ENCODE measurements around the gene GSG1L. TPM values are rescaled to one million over a fixed set of nuclear protein-coding genes. Genes with fewer than 3 reads are reported as not detected.

Gene GSG1L
- total RNA-seq, 8 experiments from 2014 or later, result 0.25 to 1.5 (median 0.74) TPM

DNA sequence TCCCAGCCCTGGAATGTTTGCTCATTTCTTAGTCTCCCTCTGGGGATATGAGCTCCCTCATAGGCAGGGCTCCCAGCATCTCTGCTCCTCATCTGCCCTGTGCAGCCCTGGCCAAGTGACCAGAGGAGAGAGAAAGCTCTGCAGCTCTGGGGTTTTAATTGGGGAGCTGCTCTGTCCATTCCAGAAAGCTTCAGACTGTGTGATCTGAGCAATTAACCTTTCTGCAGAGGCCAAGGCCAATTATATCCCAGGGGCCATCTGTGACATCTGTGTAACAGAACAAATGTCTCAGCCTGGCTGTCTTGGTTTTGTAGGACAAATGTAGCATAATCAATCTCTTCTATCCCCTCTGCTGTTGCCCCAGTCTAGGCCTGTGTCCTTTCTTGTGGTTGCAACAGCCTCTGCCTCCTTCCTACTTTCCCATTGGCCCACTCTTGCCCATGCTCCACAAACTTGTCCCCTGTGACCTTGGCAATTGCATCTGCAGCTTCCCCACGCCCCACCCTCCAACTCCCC lies 156.0 kb downstream of the GSG1L start:
- Histone ChIP-seq H3K27ac (no peak overlapping the region), H3K4me3 (no peak overlapping the region), H3K4me1 (replicated peaks in 1 of 2) (peaks cover 0 to 7% of the 10 kb centered on the region in 2 donors)
- in situ Hi-C loops (cut with MboI; ENCODE audit: low pct_unique_long_range_greater_than_20kb in 2 of 9, low sequenced_read_pairs in 9 of 9, unreplicated experiment in 9 of 9), result no loop called here
- peak in 4 of 8 experiments; percentile 32 to 74 (median 48) for ATAC-seq (replicated peaks in 6 of 8)
- WGBS, 10 experiments, result 43% methylated on average over 1 of the region's 1 CpG; no CpG with 5 or more reads in 9 of the 10 experiments

DNA sequence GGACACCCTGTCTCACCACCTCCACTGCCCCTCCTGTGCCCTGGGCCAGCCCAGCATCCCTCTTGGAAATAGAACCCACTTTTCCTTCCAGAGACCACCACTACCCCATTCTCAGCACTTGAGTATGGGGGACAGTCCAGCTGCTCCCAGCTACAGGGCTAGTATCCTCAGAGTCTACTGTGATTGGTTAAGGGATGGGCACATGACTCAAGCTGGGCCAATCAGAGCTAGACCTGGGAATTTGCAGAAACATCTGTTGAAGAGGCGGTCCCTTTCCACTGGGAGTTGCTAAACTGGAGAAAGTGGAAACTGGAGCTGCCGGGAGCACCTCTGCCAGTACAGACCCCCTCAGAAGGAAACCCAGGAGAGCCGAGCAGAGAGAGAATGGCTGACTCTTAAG lies 156.6 kb downstream of the GSG1L start:
- Histone ChIP-seq H3K4me3 (no peak overlapping the region), H3K27ac (no peak overlapping the region), H3K4me1 (replicated peaks in 1 of 2) (peaks cover 0 to 7% of the 10 kb centered on the region in 2 donors)
- ATAC-seq (replicated peaks in 6 of 8), result peak in 1 of 8 experiments; percentile 32
- in situ Hi-C loops (cut with MboI; ENCODE audit: low pct_unique_long_range_greater_than_20kb in 2 of 9, low sequenced_read_pairs in 9 of 9, unreplicated experiment in 9 of 9), result no loop called here
- WGBS, 10 experiments, result 60 to 90% (median 74%) methylated on average over 1 to 2 of the region's 3 CpGs; no CpG with 5 or more reads in 6 of the 10 experiments

DNA sequence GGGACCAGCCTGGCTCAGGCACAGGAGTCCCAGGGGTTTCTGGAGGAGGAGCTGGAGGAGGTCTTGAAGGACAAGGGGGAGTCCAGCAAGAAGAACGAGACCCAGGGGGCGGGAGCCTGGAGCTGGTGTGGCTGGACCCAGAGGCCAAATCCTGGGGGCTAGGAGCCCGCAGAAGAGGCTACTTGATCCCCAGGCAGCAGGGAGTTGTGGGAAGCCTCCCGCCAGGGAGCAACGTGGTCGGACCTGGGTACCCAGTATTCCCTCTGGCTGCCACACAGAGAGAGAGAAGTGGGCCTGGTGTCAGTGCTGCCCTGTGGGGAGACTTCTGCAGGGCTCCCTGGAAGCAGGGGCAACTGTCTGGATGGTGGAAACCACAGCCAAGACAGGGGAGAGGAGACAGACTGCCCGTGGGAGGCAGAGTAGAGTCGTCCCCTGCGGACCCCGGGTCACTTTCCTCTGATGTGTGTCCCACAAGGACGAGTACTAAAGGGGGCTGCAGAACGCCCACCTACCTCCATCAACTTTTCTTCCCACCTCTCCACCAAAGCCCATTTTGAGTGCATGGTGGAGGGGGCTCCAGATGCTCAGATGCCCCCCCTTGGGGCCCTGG lies 160.4 kb downstream of the GSG1L start:
- no peak overlapping the region for H3K27ac ChIP-seq
- H3K4me3 ChIP-seq, result no peak overlapping the region
- ATAC-seq (replicated peaks in 6 of 8), result no peak
- WGBS, 10 experiments, result 0 to 52% (median 10%) methylated on average over 1 to 4 of the region's 12 CpGs; no CpG with 5 or more reads in 6 of the 10 experiments
- in situ Hi-C loops (cut with MboI; ENCODE audit: low pct_unique_long_range_greater_than_20kb in 2 of 9, low sequenced_read_pairs in 9 of 9, unreplicated experiment in 9 of 9), result no loop called here
- peaks cover 0 to 4% of the 10 kb centered on the region in 2 donors for H3K4me1 ChIP-seq (replicated peaks in 1 of 2)

DNA sequence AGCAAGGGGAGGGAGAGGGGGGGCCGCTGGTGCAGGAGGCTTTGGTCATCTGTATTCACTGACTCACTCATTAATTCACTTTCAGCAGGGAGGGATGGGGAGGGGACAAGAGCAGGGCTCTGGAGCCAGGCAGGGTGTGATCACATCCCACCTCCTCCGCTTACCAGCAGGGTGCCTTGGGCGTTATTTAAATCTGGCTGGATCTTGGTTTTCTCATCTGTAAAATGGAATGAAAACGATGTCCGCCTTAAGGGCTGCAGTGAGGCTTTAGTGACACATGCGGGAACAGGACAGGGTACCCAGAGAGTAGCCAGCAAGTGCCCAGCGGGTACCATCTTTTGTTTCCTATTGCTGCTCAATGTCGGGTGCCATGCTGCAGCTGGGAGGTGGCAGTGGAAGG lies 161.0 kb downstream of the GSG1L start:
- in situ Hi-C loops (cut with MboI; ENCODE audit: low pct_unique_long_range_greater_than_20kb in 2 of 9, low sequenced_read_pairs in 9 of 9, unreplicated experiment in 9 of 9), result no loop called here
- 42 to 72% (median 54%) methylated on average over 3 to 5 of the region's 8 CpGs; no CpG with 5 or more reads in 7 of the 10 experiments for WGBS, 10 experiments
- no peak overlapping the region for H3K27ac ChIP-seq
- ATAC-seq (replicated peaks in 6 of 8), result no peak
- no peaks in the 10 kb centered on the region for H3K4me1 ChIP-seq (replicated peaks in 1 of 2)
- no peak overlapping the region for H3K4me3 ChIP-seq

DNA sequence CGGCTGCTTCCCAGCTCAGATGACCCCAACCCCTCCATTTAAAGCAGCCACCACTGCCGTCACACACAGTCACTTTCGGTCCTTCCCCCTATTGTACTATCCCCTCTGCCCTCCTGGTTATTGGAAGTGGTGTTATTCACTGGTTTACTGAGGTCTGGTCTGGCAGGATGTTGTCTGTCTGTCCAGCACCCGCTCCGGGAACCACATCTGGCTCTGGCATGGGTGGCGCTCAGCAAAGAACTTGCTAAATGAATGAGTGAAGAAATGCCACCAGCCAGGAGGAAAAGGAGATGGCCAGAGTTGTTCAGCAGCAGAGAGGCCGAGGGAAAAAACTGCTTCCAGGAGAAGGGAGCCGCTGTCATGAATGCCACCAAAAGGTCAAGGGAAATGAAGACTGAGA lies 161.6 kb downstream of the GSG1L start:
- Histone ChIP-seq H3K4me3 (no peak overlapping the region), H3K27ac (no peak overlapping the region), H3K4me1 (replicated peaks in 1 of 2) (no peaks in the 10 kb centered on the region)
- in situ Hi-C loops (cut with MboI; ENCODE audit: low pct_unique_long_range_greater_than_20kb in 2 of 9, low sequenced_read_pairs in 9 of 9, unreplicated experiment in 9 of 9), result no loop called here
- 20 to 100% (median 50%) methylated on average over 1 to 6 of the region's 8 CpGs; no CpG with 5 or more reads in 2 of the 10 experiments for WGBS, 10 experiments
- ATAC-seq (replicated peaks in 6 of 8), result no peak

DNA sequence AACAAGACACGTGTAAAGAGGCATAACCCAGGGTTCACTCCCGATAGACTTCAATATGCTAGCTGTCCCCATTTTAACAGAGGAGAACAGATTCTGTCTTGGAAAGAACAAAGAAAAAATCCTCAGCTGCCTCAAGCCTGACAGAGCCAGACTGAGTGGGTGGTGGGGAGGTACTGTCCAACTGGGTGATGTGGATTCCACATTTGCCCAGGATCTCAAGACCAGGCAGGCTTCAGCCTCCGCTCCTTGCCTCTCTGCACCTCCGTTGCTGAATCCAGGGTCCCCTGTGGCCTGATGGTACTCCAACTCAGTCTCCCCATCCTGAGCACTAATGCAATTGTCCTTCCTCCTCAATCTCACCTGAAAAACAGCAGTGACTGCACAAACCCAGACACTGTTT lies 163.8 kb downstream of the GSG1L start:
- ATAC-seq (replicated peaks in 6 of 8), result no peak
- in situ Hi-C loops (cut with MboI; ENCODE audit: low pct_unique_long_range_greater_than_20kb in 2 of 9, low sequenced_read_pairs in 9 of 9, unreplicated experiment in 9 of 9), result no loop called here

DNA sequence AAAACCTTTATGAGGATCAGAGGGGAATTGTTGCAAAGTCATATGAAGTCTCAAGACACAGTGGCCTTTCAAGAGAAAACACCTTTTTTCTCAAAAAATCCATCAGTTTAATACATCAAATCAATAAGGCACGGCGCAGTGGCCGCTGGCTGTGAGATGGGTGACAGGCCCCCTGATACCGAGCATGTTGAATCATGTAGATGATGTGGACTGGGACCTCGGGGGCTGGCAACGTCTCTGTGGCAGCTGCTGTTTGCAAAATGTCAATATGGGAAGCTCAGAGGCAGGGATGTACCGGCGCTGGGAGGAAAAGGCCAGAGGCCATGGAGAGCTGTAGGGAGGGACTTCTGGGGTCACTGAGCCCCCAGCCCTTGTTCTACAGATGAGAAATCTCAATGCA lies 169.1 kb downstream of the GSG1L start:
- WGBS, 10 experiments, result 0 to 83% (median 46%) methylated on average over 1 to 6 of the region's 8 CpGs; no CpG with 5 or more reads in 4 of the 10 experiments
- in situ Hi-C loops (cut with MboI; ENCODE audit: low pct_unique_long_range_greater_than_20kb in 2 of 9, low sequenced_read_pairs in 9 of 9, unreplicated experiment in 9 of 9), result no loop called here
- ATAC-seq (replicated peaks in 6 of 8), result peak in 2 of 8 experiments; percentile 18 to 60

More for the DNA sequence above, 163.8 kb downstream of the GSG1L start:
- no peaks in the 10 kb centered on the region for H3K4me1 ChIP-seq (replicated peaks in 1 of 2)
- no peak overlapping the region for H3K27ac ChIP-seq
- H3K4me3 ChIP-seq, result no peak overlapping the region
- WGBS, 10 experiments, result 0 to 57% (median 36%) methylated on average over 1 to 4 of the region's 4 CpGs; no CpG with 5 or more reads in 2 of the 10 experiments

DNA sequence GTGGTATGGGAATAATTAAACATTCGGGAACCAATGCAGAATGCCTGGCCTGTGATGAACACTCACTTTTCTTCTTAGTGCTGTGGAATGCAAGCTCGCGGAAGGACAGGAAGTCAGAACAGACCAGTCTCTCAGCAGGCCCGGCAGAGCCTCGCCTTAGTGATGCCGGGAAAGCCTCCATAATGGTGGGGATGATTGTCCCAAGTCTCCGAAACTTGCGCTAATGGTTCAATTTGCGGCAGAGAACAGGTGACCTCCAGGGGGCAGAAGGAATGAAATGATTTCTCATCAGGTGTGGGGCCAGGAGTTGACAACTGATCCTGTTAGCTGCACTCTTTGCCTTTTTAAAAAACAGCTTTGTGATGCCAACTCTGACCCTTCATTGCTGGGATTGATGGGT lies 170.6 kb downstream of the GSG1L start:
- in situ Hi-C loops (cut with MboI; ENCODE audit: low pct_unique_long_range_greater_than_20kb in 2 of 9, low sequenced_read_pairs in 9 of 9, unreplicated experiment in 9 of 9), result no loop called here
- H3K4me3 ChIP-seq, result no peak overlapping the region
- no peak overlapping the region for H3K27ac ChIP-seq
- ATAC-seq (replicated peaks in 6 of 8), result no peak
- no peaks in the 10 kb centered on the region for H3K4me1 ChIP-seq (replicated peaks in 1 of 2)
- 0 to 70% (median 40%) methylated on average over 1 to 5 of the region's 9 CpGs; no CpG with 5 or more reads in 2 of the 10 experiments for WGBS, 10 experiments

More for the DNA sequence above, 169.1 kb downstream of the GSG1L start:
- H3K4me3 ChIP-seq, result no peak overlapping the region
- no peaks in the 10 kb centered on the region for H3K4me1 ChIP-seq (replicated peaks in 1 of 2)
- H3K27ac ChIP-seq, result peak overlapping the region in 1 of 2 donors; percentile 1

DNA sequence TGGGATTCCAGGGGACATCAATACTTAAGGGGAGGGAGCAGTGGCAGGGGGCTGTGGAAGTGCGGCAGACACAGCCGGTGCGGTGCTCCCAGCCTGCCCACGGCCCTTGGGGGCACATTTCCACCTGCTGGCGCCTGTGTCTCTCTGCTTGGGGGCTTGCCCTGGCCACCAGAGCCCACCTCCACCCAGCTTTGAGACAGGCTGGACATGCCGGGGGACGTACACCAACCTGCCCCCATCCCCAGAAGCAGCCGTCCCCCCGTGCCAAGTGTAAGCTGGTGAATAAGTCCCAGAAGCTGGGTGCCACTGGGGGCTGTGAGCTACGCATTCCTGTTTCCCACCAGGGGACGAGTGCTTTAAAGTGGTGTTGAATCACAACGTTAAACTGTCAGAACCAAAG lies 172.6 kb downstream of the GSG1L start:
- no peak for ATAC-seq (replicated peaks in 6 of 8)
- Histone ChIP-seq H3K4me1 (replicated peaks in 1 of 2) (no peaks in the 10 kb centered on the region), H3K27ac (no peak overlapping the region), H3K4me3 (no peak overlapping the region)
- in situ Hi-C loops (cut with MboI; ENCODE audit: low pct_unique_long_range_greater_than_20kb in 2 of 9, low sequenced_read_pairs in 9 of 9, unreplicated experiment in 9 of 9), result no loop called here
- WGBS, 10 experiments, result 0 to 80% (median 46%) methylated on average over 1 to 5 of the region's 12 CpGs; no CpG with 5 or more reads in 3 of the 10 experiments

DNA sequence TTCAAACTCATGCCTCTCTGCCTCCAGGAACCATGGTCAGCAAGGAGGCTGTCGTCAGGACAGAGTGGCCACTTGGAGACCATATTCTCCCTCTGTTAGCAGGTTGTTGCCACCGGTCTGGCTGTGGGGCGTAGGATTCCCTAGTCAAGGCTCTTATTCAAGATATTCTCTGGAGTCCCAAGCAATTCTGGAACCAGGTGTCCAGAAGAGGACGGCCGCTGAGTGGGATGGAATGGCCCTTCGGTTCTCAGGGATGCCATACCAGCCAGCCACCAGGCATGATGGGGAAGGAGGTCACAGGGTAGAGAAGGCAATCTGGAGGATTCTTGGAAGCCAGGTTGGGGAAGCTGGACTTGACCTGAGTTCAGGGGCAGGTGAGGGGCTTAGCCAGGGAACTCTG lies 173.5 kb downstream of the GSG1L start:
- H3K27ac ChIP-seq, result no peak overlapping the region
- 0 to 80% (median 74%) methylated on average over 1 to 6 of the region's 6 CpGs; no CpG with 5 or more reads in 3 of the 10 experiments for WGBS, 10 experiments
- H3K4me3 ChIP-seq, result no peak overlapping the region
- H3K4me1 ChIP-seq (replicated peaks in 1 of 2), result no peaks in the 10 kb centered on the region
- in situ Hi-C loops (cut with MboI; ENCODE audit: low pct_unique_long_range_greater_than_20kb in 2 of 9, low sequenced_read_pairs in 9 of 9, unreplicated experiment in 9 of 9), result no loop called here
- ATAC-seq (replicated peaks in 6 of 8), result no peak

DNA sequence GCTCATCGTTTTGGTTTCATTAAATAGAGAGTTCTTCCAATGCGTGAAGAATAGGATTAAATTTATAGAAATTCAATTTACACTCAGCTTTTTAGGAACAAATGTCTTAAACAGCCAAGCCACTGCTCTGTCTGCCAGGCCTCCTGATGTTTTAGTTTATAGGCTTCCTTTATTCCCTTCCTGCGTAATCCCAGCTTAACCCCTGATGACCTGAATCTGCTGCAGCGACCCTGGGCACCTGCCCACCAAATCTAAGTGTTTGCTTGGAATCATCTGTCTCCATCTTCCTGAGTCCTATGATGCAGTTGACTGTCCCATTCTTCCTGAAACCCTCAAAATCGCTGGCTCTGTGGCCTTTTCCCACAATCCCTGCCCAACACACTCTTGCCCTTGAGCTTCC lies 179.9 kb downstream of the GSG1L start:
- 4 to 100% (median 70%) methylated on average over 1 to 4 of the region's 5 CpGs for WGBS, 10 experiments
- Histone ChIP-seq H3K27ac (no peak overlapping the region), H3K4me1 (replicated peaks in 1 of 2) (no peaks in the 10 kb centered on the region), H3K4me3 (no peak overlapping the region)
- ATAC-seq (replicated peaks in 6 of 8), result no peak
- in situ Hi-C loops (cut with MboI; ENCODE audit: low pct_unique_long_range_greater_than_20kb in 2 of 9, low sequenced_read_pairs in 9 of 9, unreplicated experiment in 9 of 9), result no loop called here

DNA sequence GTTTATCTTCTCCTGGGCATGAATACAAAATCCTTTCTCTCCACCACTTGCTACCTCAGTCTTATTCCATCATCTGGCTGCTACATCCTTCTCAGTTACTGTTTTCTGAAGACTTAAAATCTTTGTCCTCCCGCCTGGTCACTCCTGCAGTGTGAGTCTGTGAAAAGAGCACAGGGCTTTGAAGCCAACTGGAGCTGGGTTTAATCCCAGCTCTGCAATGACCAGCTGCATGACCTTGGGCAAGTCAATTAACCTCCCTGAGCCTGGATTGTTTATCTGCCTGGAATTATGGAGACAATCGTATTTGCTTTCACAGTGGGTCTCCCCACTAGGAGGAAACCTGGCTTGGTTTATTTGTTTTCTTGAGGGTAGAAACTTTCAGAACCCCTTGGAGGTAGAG lies 183.2 kb downstream of the GSG1L start:
- H3K4me3 ChIP-seq, result no peak overlapping the region
- in situ Hi-C loops (cut with MboI; ENCODE audit: low pct_unique_long_range_greater_than_20kb in 2 of 9, low sequenced_read_pairs in 9 of 9, unreplicated experiment in 9 of 9), result no loop called here
- ATAC-seq (replicated peaks in 6 of 8), result no peak

DNA sequence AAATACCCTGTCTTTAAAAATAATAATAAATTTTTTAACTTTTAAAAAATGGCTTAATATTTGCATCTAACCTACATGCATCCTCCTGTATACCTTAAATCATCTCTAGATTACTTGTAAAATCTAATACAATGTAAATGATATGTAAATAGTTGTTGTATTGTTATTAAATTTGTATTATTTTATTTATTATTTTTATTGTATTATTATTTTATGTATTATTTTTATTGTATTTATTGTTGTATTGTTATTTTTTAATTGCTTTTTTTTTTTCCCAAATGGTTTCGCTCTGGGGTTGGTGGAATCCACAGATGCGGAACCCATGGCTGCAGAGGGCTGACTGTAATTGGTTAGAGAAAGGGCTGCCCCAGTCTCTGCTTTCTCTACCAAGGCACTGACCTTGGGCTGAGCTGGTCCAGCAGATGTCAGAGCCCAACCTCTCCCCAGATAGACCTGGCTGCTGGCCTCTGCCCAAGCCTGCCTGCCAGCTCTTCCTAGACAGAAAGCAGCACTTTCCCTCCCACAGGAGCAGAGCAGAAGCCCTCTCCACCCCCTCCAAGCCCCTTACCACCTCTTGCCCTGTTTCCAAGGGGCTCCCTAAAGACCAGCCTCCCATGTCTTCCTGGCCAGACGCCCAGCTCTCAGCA lies 183.8 kb downstream of the GSG1L start:
- Histone ChIP-seq H3K4me3 (no peak overlapping the region), H3K4me1 (replicated peaks in 1 of 2) (no peaks in the 10 kb centered on the region), H3K27ac (no peak overlapping the region)
- ATAC-seq (replicated peaks in 6 of 8), result no peak
- 20 to 95% (median 86%) methylated on average over 1 to 3 of the region's 3 CpGs; no CpG with 5 or more reads in 1 of the 10 experiments for WGBS, 10 experiments
- in situ Hi-C loops (cut with MboI; ENCODE audit: low pct_unique_long_range_greater_than_20kb in 2 of 9, low sequenced_read_pairs in 9 of 9, unreplicated experiment in 9 of 9), result no loop called here

More for the DNA sequence above, 183.2 kb downstream of the GSG1L start:
- Histone ChIP-seq H3K27ac (no peak overlapping the region), H3K4me1 (replicated peaks in 1 of 2) (no peaks in the 10 kb centered on the region)
- WGBS, 10 experiments, result 0 to 57% (median 35%) methylated on average over 1 to 2 of the region's 2 CpGs; no CpG with 5 or more reads in 4 of the 10 experiments
